NCI-H446 treated with DMSO at 0.1 percent for 48 hours (cell line): Measurements from ENCODE around the gene BAAT.
"Not testable (repeated sequence)": the region's sequence is repeated elsewhere in the genome, so short reads cannot be mapped to it uniquely, and the experiment has no call there.

ENCODE experiments used
- DNase-seq: peaks from one replicate; lab custom pipeline; 2025; lab: John Stamatoyannopoulos, UW

Gene BAAT

DNA sequence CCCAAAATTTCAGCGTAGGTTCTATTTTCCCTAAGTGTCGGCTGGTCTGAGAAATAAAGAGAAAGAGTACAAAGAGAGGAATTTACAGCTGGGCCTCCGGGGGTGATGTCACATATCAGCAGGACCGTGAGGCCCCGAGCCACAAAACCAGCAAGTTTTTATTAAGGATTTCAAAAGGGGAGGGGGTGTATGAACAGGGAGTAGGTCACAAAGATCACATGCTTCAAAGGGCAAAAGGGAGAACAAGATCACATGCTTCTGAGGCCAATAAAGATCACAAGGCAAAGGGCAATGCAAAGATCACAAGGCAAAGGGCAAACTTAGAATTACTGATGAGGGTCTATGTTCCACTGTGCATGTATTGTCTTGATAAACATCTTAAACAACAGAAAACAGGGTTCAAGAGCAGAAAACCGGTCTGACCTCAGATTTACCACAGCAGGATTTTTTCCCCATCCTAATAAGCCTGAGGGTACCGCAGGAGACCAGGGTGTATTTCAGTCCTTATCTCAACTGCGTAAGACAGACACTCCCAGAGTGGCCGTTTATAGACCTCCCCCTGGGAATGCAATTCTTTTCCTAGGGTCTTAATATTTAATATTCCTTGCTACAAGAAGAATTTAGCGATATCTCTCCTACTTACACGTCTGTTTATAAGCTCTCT lies at the start of gene BAAT:
BAAT (minus strand) TSS at position 134 of the 664 bp plus-strand sequence. CDS start 13,602 bp downstream, outside the sequence.
- not testable (repeated sequence) for DNase-seq

DNA sequence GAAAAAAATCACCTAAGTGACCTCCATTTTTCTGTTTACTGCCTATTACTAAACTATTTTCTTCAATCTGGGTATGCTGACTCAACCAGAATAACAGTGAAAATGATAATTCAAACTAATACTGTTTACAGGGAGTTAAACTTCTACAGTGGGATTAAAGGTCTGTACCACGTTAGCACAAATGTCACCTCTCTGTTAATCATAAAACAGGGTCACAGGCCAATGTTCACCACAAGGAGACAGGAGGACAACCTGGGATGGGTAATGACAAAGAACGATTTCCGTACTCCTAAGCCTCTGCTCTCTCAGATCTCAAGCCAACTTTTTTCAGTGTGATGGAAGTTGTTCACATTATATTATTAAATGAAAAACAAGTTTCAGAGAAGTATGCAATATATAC lies 48.4 kb upstream of the BAAT start:
- no peak for DNase-seq

DNA sequence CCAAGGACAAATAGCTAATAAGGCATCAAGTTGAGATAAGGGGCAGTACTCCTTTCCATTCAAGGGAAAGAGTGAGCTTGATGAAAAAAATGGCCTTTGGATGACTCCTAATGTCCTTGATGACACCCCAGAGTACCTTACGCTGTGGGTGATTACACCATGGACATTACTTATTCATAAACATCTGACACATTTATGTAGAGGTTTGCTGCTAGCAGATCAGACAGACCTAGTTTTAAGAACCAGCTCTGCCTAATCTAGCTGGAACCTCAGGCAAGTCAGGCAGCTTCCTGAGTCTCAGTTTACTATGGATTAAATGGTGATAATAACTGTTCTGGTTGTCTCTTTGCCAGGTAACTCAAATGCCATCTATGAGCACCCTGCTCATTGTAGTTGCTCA lies 47.9 kb upstream of the BAAT start:
- DNase-seq, result no peak

DNA sequence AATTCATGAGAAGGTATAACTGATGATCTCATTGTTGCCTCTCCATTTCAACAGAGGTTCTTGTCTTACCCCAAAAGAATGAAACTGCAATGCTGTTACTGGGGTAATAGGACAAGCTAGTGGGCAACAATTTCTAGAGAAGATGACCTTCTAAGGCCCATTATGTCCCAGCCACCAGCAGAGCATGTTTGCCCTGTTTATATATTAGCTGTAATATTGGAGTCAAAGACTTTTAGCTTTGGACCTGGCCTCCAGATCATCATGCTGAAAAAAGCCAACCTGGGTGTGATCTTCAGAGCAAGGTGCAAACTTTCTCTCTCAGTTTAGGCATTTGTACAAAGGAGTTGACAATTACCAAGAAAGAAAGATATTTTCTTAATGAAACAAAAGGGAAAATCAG lies 47.4 kb upstream of the BAAT start:
- no peak for DNase-seq

DNA sequence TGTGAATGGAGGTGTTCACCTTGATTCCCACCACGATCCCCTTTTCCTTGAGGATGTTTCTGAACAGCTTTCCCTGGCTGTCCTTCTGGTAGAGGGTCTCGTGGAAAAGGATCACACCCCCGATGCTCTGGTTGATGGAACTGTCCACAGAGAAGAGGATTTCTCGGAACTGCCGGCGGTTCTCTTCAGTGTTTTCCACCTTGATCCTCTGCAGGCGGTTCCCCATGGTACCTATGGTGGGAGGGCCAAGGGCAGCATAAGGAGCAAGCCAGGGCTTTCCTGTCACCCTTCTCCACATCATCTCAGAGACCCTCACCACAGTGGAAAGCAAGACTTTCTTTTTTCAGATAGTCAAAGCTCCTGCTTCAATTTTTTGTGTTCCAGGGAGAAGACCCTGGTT lies 44.9 kb upstream of the BAAT start:
- DNase-seq, result no peak

DNA sequence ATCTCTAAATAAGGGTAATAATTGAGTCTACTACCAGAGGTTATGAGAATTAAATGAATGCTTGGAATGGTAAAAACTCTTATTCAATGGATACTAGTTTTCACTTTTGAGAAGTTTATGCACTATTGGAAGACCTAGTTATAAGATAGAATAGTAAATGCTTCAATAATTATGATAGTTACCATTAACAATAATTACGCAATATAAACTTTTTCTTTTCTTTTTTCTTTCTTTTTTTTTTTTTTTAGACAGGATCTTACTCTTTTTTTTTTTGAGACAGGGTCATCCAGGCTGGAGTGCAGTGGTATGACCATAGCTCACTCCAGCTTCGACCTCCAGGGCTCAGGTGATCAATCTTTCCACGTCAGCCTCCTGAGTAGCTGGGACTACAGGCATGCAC lies 44.1 kb upstream of the BAAT start:
- no peak for DNase-seq

DNA sequence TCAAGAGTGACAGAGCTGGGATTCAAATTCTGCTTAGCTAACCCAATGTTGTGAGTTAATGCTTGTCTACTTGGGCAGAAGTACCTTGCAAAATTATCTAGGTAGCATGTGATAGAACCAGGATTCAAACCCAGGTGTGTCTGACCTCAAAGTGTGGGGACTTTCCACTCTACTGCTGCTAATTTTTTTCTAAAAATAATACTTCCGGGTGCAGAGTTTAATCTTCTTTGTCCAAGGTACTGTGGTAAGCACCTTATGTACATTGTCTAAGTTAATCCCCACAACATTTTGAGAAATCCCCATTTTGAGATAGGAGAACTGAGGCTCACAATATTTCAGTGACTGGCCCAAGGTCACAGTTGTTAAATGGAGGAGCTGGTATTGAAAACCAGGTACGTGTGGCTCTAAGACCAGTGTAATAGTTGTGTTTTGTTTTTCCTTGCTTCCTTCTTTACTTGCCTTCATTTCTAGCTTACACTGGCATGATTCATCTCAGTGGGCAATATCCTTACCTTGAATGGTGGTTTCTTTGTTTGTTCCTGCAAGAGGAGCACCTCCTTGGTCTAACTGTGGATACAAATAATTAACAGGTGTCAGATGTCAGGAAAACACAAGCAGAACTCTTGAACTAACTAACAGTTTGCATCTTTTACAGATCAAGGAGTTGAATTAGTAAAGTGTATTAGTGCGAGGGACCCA lies 43.3 kb upstream of the BAAT start:
- no peak for DNase-seq

DNA sequence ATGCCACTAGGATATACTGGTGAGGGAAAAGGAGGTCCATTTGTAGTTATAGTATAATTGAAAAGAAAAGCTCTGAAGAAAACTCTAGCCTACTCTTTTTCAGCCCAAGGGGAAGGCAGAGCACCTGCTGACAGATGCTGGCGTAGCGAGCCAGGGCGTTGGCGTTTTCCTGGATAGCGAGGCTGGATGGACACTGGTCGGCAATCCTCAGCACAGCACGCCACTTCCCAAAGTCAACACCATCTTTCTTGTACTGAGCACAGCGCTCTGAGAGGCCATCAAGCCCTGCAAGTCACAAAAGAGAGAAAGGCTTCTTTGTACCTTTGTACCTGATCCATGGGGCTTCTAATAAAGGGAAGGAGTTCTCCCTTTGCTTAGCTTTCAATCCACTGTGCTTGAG lies 42.6 kb upstream of the BAAT start:
- no peak for DNase-seq

DNA sequence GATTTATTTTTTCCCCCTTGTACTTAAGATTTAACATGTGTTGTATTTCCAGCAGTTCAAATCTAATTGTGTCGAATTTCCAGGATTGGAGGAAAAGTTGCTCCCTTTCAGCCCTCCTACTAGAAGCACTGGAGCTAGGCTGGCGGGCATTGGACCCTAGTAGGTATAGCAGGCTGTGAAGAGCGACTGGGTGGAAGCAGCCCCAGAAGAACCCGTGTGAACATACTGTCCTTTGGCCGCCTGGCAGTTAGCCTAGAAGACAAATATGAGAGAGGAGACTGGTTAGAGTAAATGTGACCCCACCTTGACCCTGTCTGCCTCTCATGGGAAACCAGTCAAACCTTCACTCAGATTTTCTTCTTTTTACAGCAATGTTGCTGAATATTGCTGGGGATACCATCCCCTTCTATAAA lies 36.9 kb upstream of the BAAT start:
- DNase-seq, result no peak

DNA sequence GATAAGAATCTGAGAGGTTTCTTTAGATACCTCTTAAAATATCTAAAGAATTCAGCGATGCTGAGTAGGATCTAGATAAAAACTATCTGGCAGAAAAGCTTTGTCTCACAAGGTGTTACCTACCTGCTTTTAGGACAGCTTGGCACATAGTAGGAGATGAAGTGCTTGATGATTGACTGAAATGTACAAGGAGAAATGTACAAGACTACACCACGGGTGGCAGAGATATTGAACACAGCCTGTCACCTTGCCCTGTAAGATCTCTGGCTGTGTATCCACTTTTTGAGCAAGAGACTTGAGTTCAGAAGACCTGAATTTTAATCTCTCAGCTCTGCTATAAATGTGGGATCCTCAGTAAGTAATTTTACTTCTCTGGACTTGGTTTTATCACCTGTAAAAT lies 35.1 kb upstream of the BAAT start:
- DNase-seq, result no peak

DNA sequence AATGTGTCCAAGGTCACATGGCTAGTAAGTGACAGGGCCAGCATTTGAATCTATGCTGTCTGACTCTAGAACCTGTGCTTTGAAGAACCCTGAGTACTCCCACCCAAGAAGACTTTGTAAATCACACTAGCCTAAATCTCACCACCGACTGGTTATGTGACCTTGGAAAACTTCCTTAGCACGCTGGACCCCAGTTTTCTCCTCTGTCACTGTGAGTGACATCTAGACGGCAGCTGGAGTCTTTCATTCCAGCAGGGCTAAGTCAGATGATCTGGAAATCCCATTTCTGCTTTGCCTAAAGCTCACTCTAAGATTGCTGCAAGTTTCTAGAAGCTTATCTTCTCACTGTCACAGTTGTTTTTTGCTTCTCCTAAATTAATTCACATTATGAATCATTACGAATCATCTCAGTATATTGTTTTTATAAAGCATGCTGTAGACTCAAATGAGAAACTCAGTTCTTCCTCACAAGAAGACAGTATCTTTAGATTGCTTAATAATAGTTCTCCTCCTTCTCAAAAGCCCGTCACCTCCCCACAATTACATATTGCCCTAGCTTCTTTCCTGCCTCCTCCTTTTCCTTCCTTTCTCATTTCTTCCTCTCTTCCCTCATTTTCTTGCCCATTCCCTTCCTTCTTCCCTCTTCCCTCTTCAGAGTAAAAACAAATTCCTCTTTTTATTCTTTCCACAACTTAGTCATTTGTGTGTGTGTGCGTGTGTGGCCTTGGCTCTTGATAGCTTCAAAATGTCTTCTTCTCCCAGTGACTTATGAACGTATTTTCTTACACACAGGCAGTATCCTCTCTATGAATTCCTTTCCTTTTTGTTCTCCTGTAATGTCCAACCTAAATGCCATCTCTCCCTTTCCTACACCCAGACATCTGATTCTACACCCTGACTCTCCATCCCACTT lies 34.0 kb upstream of the BAAT start:
- DNase-seq, result no peak

DNA sequence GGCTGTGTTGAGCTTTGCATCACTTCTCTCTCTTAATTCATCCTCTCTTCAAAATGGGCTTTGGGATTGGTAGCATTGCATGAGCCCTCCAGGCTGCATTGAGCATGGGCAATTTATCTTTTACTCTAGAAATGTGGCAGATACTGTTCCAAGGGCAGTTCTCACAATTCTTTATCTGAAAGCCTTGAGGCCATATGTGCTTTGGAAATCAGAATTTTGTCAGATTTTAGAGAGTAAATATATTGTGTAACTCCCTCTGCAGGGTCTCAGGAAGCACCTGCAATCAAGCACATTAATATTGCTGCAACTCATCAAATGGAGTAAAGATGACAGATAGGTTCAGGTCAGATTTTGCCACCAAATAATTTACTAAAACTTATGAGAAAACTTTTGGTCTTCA lies 33.2 kb upstream of the BAAT start:
- DNase-seq, result no peak

DNA sequence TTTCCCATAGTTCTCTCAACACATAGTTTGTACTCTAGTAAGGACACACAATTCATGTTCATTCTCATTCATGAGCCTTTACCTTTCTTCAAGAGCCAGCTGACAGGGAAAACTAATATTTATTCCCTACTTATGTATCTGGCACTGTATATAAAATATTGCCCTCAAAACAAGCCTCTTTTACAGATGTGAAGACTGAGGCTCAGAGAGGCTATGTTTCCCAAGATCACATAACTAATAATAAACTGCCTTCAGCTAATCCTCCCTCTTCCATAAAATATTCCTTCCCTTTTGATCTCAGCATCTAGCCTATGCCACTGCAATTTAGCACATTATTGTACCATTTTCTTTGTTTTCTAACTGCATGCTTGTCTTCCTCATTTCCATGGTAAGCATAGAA lies 32.6 kb upstream of the BAAT start:
- DNase-seq, result no peak

DNA sequence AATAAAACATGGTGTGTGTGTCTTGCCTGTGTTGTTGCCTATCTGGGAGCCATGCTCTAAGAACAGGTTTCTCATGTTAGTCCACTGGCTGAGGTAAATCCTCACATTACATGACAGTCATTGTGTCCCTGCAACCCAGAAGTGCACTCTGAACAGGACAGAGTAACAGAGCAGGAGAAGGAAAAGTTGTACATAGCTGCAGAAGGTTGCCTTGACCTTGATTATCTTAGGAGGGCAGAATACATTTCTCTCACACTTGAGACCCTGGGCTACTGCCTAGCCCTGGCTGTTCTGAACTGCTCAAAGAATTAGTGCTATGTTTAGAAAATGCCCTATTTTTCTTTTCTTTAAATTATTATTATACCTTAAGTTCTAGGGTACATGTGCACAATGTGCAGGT lies 30.8 kb upstream of the BAAT start:
- DNase-seq, result no peak

DNA sequence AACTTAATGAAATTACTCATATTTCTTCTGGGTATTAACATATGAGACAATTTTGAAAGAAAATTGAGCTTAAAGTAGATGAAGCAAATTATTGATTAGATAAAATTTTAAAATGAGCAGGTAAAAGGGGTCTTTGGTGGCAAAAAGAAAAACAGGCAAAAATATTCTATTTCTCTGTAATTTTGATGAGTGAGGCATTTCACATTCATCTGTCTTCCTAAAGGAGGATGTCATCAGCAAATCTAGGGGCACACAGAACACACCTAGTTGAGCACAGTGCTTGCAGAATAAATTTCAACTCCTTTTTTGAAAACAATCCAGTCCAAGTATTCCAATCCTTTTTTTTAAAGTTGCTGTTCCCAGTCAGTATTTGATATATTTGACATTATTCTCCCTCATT lies 30.0 kb upstream of the BAAT start:
- DNase-seq, result no peak

DNA sequence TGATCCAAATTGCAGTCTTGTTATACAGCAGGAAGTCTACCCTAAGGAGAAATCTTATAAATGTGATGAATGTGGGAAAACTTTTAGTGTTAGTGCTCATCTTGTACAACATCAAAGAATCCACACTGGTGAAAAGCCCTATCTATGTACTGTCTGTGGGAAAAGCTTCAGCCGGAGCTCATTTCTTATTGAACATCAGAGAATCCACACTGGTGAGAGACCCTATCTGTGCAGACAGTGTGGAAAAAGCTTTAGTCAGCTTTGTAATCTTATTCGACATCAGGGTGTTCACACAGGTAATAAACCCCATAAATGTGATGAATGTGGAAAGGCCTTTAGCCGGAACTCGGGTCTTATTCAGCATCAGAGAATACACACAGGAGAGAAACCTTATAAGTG lies 24.3 kb upstream of the BAAT start:
- no peak for DNase-seq

DNA sequence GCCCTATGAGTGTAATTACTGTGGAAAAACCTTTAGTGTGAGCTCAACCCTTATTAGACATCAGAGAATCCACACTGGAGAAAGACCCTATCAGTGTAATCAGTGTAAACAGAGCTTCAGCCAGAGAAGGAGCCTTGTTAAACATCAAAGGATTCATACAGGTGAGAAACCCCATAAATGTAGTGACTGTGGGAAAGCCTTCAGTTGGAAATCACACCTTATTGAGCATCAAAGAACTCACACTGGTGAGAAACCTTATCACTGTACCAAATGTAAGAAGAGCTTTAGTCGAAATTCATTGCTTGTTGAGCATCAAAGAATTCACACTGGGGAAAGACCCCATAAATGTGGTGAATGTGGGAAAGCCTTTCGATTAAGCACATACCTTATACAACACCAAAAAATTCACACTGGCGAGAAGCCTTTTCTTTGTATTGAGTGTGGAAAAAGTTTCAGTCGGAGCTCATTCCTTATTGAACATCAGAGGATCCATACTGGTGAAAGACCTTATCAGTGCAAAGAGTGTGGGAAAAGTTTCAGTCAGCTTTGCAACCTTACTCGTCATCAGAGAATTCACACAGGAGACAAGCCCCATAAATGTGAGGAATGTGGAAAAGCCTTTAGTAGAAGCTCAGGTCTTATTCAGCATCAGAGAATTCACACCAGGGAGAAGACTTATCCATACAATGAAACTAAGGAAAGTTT lies 23.7 kb upstream of the BAAT start:
- no peak for DNase-seq

DNA sequence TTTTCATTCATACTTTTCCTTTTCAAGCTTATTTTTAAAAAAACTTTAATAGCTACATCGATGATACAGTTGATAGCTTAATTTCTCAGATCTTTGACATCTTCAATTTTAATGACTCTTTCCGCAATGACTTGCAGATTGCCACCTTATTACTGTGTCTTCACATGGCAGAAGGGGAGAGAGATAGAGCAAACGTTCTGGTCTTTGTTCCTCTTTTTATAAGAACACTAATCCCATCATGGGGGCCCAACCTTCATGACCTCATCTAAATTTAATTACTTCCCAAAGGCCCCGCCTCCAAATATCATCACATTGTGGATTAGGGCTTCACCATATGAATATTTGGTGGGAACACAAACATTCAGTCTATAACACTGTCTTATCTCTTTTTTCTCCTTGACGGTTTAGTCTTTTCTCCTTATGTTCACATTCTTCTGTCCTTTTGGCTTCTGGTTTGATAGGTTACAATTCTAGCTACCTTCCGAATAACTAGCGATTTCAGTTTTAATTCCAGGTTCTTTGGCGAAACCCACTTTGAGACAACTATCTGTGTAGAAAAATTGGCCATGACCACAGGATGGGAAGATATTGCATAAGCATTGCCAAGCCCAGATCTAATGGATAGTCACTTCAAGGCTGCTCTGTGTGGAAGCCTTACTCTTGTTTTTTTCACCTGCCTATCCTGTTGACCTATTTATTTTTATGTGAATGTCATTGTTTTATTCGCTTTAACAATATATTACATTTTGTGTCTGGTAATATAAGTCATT lies 18.9 kb upstream of the BAAT start:
- no peak for DNase-seq

DNA sequence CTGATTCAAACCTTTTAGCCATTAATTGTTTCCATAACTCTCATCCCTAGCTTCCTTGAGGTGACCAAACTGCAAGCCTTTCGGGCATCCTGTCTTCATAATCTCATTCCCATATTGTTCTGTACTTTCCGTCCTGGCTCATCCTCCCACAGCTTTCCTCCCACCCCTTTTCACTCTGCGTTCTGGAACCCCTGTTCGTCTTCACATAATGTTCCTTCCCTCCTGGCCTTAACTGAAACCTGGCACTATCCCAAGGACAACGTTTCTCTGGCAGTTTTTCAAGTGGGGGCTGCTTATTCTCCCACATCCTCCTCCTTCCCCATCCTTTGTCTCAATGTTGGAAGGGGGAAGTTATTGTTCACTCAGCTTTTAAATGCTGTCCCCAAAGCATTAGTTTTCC lies 15.3 kb upstream of the BAAT start:
- no peak for DNase-seq

DNA sequence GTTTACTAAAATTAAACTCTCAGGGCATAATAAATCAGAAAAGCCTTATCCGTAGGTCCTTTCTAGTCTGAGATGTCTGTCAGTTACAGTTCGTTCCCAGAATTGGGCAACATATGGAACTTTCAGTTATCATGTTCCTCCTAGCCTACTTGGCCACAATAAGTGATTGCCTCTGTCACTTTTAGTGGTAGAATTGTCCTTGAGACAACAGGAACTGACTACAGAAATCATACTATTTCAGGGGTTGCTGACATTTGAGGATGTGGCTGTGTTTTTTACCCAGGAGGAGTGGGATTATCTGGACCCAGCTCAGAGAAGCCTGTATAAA lies 14.8 kb upstream of the BAAT start:
- no peak for DNase-seq

DNA sequence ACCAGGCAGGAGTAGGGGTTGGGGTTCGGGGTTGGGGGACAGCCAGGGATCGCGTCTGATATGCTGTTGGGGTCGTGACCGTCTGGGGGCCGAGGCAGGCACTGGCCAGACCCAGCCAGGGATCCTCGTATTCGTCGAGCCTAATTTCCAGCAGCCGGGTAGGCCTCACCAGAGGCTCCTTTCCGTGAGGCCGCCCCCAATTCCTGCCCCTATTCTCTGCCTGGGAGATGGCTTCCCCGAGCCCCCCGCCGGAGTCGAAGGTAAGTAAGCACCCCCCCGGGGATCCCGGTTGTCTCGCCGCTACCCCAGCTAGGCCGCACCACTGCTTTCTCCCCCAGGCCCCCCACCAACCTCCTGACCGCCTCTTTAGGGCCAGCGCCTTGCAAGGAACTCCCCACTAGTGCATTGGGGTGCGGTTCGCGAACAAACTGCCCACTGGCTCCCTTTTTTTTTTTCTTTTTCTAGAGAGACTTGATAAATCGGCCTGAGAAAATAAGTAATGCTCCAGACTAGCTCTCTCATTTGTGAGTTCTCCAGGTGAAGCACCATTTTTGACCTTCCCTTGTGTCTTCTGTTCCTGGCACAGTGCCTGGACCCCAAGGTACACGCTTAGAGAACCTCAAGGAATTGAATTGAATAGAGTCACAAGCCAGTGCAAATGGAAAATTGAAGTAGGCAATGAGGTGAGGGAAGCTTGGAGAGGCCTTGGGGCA lies 14.3 kb upstream of the BAAT start:
- no peak for DNase-seq
